Neural progenitor cell (in vitro differentiated cells): ENCODE data around the gene S100A14. TPM values are rescaled to one million over a fixed set of nuclear protein-coding genes. Genes with fewer than 3 reads are reported as not detected.

Experiments used
- DNase-seq: peaks from one replicate; pipeline ENCODE4 v3.0.0-alpha.2; 2016; ENCODE audit warnings: low spot score
- H2AFZ ChIP-seq: fragments of 200-600 bp; sonication (generic); replicated peaks from 2 replicates; pipeline ENCODE4 v1.6.1; 2016; ENCODE audit warnings: antibody characterized with exemption
- H3F3A ChIP-seq: fragments of 200-600 bp; sonication (generic); 2 replicates; pipeline ENCODE4 v1.6.1; 2016; ENCODE audit warnings: antibody characterized with exemption, low read depth
- H3K27ac ChIP-seq: fragments of 200-600 bp; sonication (generic); 2 replicates; pipeline ENCODE4 v1.5.1; 2016; ENCODE audit warnings: mild to moderate bottlenecking
- H3K27me3 ChIP-seq: fragments of 200-600 bp; sonication (generic); 2 replicates; pipeline ENCODE4 v1.6.1; 2016; ENCODE audit warnings: mild to moderate bottlenecking, moderate library complexity
- H3K36me3 ChIP-seq: fragments of 200-600 bp; sonication (generic); 2 replicates; pipeline ENCODE4 v1.5.1; 2016
- H3K4me1 ChIP-seq: fragments of 200-600 bp; sonication (generic); 2 replicates; pipeline ENCODE4 v1.6.1; 2016; ENCODE audit warnings: mixed run types
- H3K4me2 ChIP-seq: fragments of 200-600 bp; sonication (generic); 2 replicates; pipeline ENCODE4 v1.6.1; 2016
- H3K4me3 ChIP-seq: fragments of 200-600 bp; sonication (generic); 2 replicates; pipeline ENCODE4 v1.5.1; 2016
- H3K79me2 ChIP-seq: fragments of 200-600 bp; sonication (generic); 2 replicates; pipeline ENCODE4 v1.6.1; 2016; ENCODE audit warnings: low read depth
- H3K9ac ChIP-seq: fragments of 200-600 bp; sonication (generic); 2 replicates; pipeline ENCODE4 v1.6.1; 2016
- H3K9me3 ChIP-seq: fragments of 200-600 bp; sonication (generic); 2 replicates; pipeline ENCODE4 v1.5.1; 2016; ENCODE audit warnings: low read depth
- H4K20me1 ChIP-seq: fragments of 200-600 bp; sonication (generic); 2 replicates; pipeline ENCODE4 v1.6.1; 2016; ENCODE audit warnings: low read depth
- H3K27ac Mint-ChIP-seq: 3 replicates; pipeline ENCODE4 v1.8.0; 2021; ENCODE audit warnings: mixed read lengths
- H3K27me3 Mint-ChIP-seq: 2 replicates; pipeline ENCODE4 v1.8.0; 2022; ENCODE audit warnings: low read depth, mild to moderate bottlenecking, inconsistent platforms, moderate library complexity, mixed read lengths; ENCODE audit not compliant: insufficient read depth
- H3K36me3 Mint-ChIP-seq: 3 replicates; pipeline ENCODE4 v1.8.0; 2021; ENCODE audit warnings: mixed read lengths
- H3K4me1 Mint-ChIP-seq: 3 replicates; pipeline ENCODE4 v1.8.0; 2021; ENCODE audit warnings: mixed read lengths
- H3K4me3 Mint-ChIP-seq: 3 replicates; pipeline ENCODE4 v1.8.0; 2021; ENCODE audit warnings: mild to moderate bottlenecking, moderate library complexity, mixed read lengths
- H3K9me3 Mint-ChIP-seq: 3 replicates; pipeline ENCODE4 v1.8.0; 2020; ENCODE audit warnings: mixed read lengths
- CTCF ChIP-seq: fragments of 200-600 bp; sonication (generic); IDR thresholded peaks from 2 replicates; pipeline ENCODE4 v1.5.1; 2017; ENCODE audit warnings: antibody characterized with exemption, mild to moderate bottlenecking
- EZH2 ChIP-seq: fragments of 200-600 bp; sonication (generic); IDR thresholded peaks from 2 replicates; pipeline ENCODE4 v1.6.1; 2017; ENCODE audit warnings: antibody characterized with exemption, mild to moderate bottlenecking, moderate library complexity
- EZH2phosphoT487 ChIP-seq: fragments of 200-600 bp; sonication (generic); IDR thresholded peaks from 2 replicates; pipeline ENCODE4 v1.6.1; 2017; ENCODE audit warnings: antibody characterized with exemption
- total RNA-seq: library from RNA; depleted of rRNA; stranded (reverse); fragments of >200 nt; gene quantifications from 2 replicates; pipeline ENCODE4 v1.2.3, GENCODE V29; 2015; ENCODE audit warnings: low replicate concordance

Gene S100A14
- total RNA-seq: not detected in 2 replicates

DNA sequence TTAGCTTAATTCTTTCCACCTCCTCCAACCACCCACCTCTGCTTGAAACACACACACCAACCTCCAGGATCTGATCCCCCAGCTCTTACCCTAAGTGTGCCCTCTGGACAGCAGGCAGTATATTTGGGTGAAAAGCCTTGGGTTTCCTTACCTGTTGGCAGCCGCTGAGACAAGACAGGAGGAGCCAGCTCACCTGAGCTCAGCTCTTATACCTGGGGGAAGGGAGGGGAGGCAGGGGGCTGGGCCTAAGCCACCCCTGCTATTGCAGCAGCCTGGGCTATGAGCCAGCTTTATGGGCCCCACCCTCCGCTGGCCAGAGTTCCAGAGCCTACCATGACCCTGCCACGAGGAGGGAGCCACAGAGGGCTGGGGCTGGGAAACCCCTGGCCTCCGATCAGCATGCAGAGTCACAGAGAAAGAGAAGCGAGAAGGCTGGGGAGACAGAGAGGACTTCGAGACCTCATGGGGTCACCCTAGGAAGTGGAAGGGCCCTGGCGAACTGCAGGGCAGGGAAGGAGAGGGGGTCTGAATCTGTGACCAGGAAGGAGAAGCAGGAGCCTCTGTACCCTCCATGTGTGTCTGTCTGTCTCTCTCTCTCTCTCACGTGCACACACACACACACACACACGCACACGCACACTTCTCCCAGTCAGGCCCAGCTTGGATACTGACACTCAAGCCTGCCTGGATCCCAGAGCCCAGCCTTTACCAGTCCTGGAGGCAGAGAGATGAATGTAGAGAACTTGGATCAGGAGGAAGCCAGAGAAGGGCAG is at the start of gene S100A14:
Gene S100A14 (minus strand): TSS at position 182 of the 773 bp plus-strand sequence. CDS start 467 bp downstream, outside the sequence.
- H3K27me3 ChIP-seq: no peaks in the 10 kb centered on the region
- H3K27me3 Mint-ChIP-seq: peaks cover 2% of the 10 kb centered on the region
- H3K9me3 Mint-ChIP-seq: peaks cover 7% of the 10 kb centered on the region
- H3K4me3 Mint-ChIP-seq: no peak within 1 kb of the TSS
- no peaks in the 10 kb centered on the region for H3K9me3 ChIP-seq
- no peaks in the 10 kb centered on the region for H3K36me3 ChIP-seq
- TF ChIP-seq EZH2 (no peak), CTCF (no peak), EZH2phosphoT487 (no peak)
- no peaks in the 10 kb centered on the region for H4K20me1 ChIP-seq
- H3K79me2 ChIP-seq: no peaks in the 10 kb centered on the region
- H3K4me1 ChIP-seq: peaks cover 16% of the 10 kb centered on the region
- no peaks in the 10 kb centered on the region for H3F3A ChIP-seq
- H2AFZ ChIP-seq: no peak within 1 kb of the TSS
- no peak within 1 kb of the TSS for H3K4me2 ChIP-seq
- H3K9ac ChIP-seq: no peak within 1 kb of the TSS
- no peak within 1 kb of the TSS for H3K27ac Mint-ChIP-seq
- no peak within 1 kb of the TSS for H3K4me3 ChIP-seq
- H3K27ac ChIP-seq: no peak within 1 kb of the TSS
- H3K4me1 Mint-ChIP-seq: peaks cover 4% of the 10 kb centered on the region
- no peak for DNase-seq
- H3K36me3 Mint-ChIP-seq: peaks cover 13% of the 10 kb centered on the region

- H3K27me3 ChIP-seq: no peaks in the 10 kb centered on the region
- no peak overlapping the region for H3K4me3 ChIP-seq
- TF ChIP-seq EZH2phosphoT487 (no peak), EZH2 (no peak), CTCF (no peak)
- peaks cover 5% of the 10 kb centered on the region for H3K4me1 ChIP-seq
- H3K36me3 ChIP-seq: peaks cover 42% of the 10 kb centered on the region
- no peak for DNase-seq
- no peak overlapping the region for H2AFZ ChIP-seq
- peaks cover 21% of the 10 kb centered on the region for H3K4me1 Mint-ChIP-seq
- no peak overlapping the region for H3K27ac ChIP-seq
- H3K27me3 Mint-ChIP-seq: peaks cover 4% of the 10 kb centered on the region
- peaks cover 92% of the 10 kb centered on the region for H3F3A ChIP-seq
- no peak overlapping the region for H3K4me2 ChIP-seq
- no peak overlapping the region for H3K9ac ChIP-seq
- H3K9me3 Mint-ChIP-seq: no peaks in the 10 kb centered on the region
- H3K36me3 Mint-ChIP-seq: peaks cover 31% of the 10 kb centered on the region
- H4K20me1 ChIP-seq: peaks cover 19% of the 10 kb centered on the region
- no peak overlapping the region for H3K4me3 Mint-ChIP-seq
- H3K9me3 ChIP-seq: no peaks in the 10 kb centered on the region
- H3K79me2 ChIP-seq: peaks cover 34% of the 10 kb centered on the region
- no peak overlapping the region for H3K27ac Mint-ChIP-seq
These were observed 47.1 kb upstream of the S100A14 start for GRCh38 chr1:153663211-153663610.

DNA sequence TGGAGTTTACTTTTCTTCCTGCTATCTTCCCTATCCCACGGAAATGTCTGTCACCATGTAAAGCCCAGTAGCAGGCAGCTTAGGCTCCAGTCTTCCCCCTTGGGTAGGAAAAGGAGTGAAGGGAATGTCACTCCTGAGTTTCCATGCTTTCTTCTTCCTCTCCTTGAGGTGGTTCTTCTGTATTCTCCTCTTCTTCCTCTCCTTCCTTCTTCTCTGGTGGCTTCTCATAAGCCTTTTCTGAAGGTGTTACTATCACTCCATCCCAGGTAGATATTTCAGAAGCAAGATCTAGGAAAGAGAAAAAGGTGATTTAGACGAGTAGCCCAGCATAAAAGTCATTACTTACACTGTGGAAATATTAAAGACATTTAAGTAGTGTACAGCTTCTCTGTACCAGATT is 46.1 kb upstream of the S100A14 start:
- H3K36me3 ChIP-seq: peaks cover 33% of the 10 kb centered on the region
- TF ChIP-seq EZH2 (no peak), EZH2phosphoT487 (no peak), CTCF (no peak)
- H4K20me1 ChIP-seq: peaks cover 19% of the 10 kb centered on the region
- Mint-ChIP-seq H3K4me3 (no peak overlapping the region), H3K9me3 (no peaks in the 10 kb centered on the region), H3K27ac (no peak overlapping the region), H3K4me1 (peaks cover 18% of the 10 kb centered on the region), H3K36me3 (peaks cover 22% of the 10 kb centered on the region), H3K27me3 (peaks cover 4% of the 10 kb centered on the region)
- H3K9ac ChIP-seq: no peak overlapping the region
- no peaks in the 10 kb centered on the region for H3K27me3 ChIP-seq
- peaks cover 24% of the 10 kb centered on the region for H3K79me2 ChIP-seq
- H2AFZ ChIP-seq: no peak overlapping the region
- H3K9me3 ChIP-seq: no peaks in the 10 kb centered on the region
- H3F3A ChIP-seq: peaks cover 83% of the 10 kb centered on the region
- no peak overlapping the region for H3K4me3 ChIP-seq
- no peak overlapping the region for H3K4me2 ChIP-seq
- DNase-seq: no peak
- H3K4me1 ChIP-seq: peaks cover 5% of the 10 kb centered on the region
- H3K27ac ChIP-seq: no peak overlapping the region
